HepG2 (cell line): Measurements from ENCODE around the gene BTBD19. TPM values are rescaled to one million over a fixed set of nuclear protein-coding genes. Genes with fewer than 3 reads are reported as not detected.

Source experiments
- CEBPB ChIP-seq: IDR thresholded peaks from 2 replicates; pipeline ENCODE4 v1.6.1; 2011; ENCODE audit warnings: low read depth, low read length, improper control_type of control experiment, borderline replicate concordance
- CREB3 ChIP-seq: sonication (generic); formaldehyde crosslinking; IDR thresholded peaks from 2 replicates; pipeline ENCODE4 v1.5.0; 2020; ENCODE audit warnings: missing genetic modification reagents
- ELF4 ChIP-seq: sonication (generic); formaldehyde crosslinking; IDR thresholded peaks from 2 replicates; pipeline ENCODE4 v1.5.0; 2020; ENCODE audit warnings: missing genetic modification reagents, mild to moderate bottlenecking, moderate library complexity, borderline replicate concordance
- HHEX ChIP-seq: IDR thresholded peaks from 2 replicates; pipeline ENCODE4 v1.6.1; 2016; ENCODE audit warnings: control low read depth
- HOXA5 ChIP-seq: sonication (generic); formaldehyde crosslinking; IDR thresholded peaks from 2 replicates; pipeline ENCODE4 v1.4.0; 2020; ENCODE audit warnings: missing genetic modification reagents
- NFRKB ChIP-seq: fragments of 450-650 bp; IDR thresholded peaks from 2 replicates; pipeline ENCODE4 v1.6.1; 2017
- PRPF4 ChIP-seq: fragments of 200-400 bp; formaldehyde crosslinking; IDR thresholded peaks from 2 replicates; pipeline ENCODE4 v1.6.1; 2016; ENCODE audit warnings: low read length, low read depth; ENCODE audit not compliant: poor library complexity, severe bottlenecking
- RNF2 ChIP-seq: fragments of 450-650 bp; conservative IDR thresholded peaks from 2 replicates; pipeline ENCODE4 v1.6.1; 2016; ENCODE audit warnings: low read depth
- SUZ12 ChIP-seq: fragments of 150-350 bp; IDR thresholded peaks from 2 replicates; pipeline ENCODE4 v1.6.1; 2014; ENCODE audit warnings: low read depth, low read length
- ZBTB39 ChIP-seq: sonication (generic); formaldehyde crosslinking; IDR thresholded peaks from 2 replicates; pipeline ENCODE4 v1.5.0; 2020; ENCODE audit warnings: missing genetic modification reagents
- ZNF282 ChIP-seq: fragments of 450-650 bp; IDR thresholded peaks from 2 replicates; pipeline ENCODE4 v1.6.1; 2018; ENCODE audit not compliant: partially characterized antibody
- ZNF318 ChIP-seq: sonication (generic); formaldehyde crosslinking; IDR thresholded peaks from 2 replicates; pipeline ENCODE4 v1.4.0; 2020; ENCODE audit warnings: mild to moderate bottlenecking, missing genetic modification reagents
- ZNF337 ChIP-seq: sonication (generic); formaldehyde crosslinking; IDR thresholded peaks from 2 replicates; pipeline ENCODE4 v1.5.1; 2020; ENCODE audit warnings: missing genetic modification reagents, low read depth, mild to moderate bottlenecking, borderline replicate concordance
- ZNF543 ChIP-seq: sonication (generic); formaldehyde crosslinking; IDR thresholded peaks from 2 replicates; pipeline ENCODE4 v1.4.0; 2020; ENCODE audit warnings: mild to moderate bottlenecking, missing genetic modification reagents
- ZNF816 ChIP-seq: sonication (generic); formaldehyde crosslinking; IDR thresholded peaks from 2 replicates; pipeline ENCODE4 v1.8.0; 2022; ENCODE audit warnings: missing genetic modification reagents, mild to moderate bottlenecking, borderline replicate concordance
- polyA plus RNA-seq, 8 experiments: library from polyadenylated mRNA; depleted of rRNA in 3 of 8; stranded (reverse) in 7 of 8; unstranded in 1 of 8; fragments of >200 nt; fragmentation: Illumina TruSeq in 4 of 8; extraction: Trizol in 4 of 8; gene quantifications; 2 replicates each; pipeline versions ENCODE4 v1.2.1 to v1.2.3, GENCODE V29; 2011 to 2016; ENCODE audit warnings: low read depth in 4 of 8, missing spikeins in 1 of 8, mixed read lengths in 1 of 8; ENCODE audit not compliant: insufficient read depth in 1 of 8
- total RNA-seq, 5 experiments: library from RNA; depleted of rRNA; stranded (reverse); fragments of >200 nt; fragmentation: Illumina TruSeq; extraction: Trizol; gene quantifications; 2 replicates each; pipeline ENCODE4 v1.2.3, GENCODE V29; 2016; ENCODE audit warnings: low read depth in 1 of 5

BTBD19 gene
- total and polyA plus RNA-seq, 2 of the 13 experiments (the other 11 are each of a cell fraction or from before 2014, with no cell fraction given) = 2.7 to 6.7 TPM

- 0 out of 2 replicates have a peak, but pooled peaks have one; percentile 63 for TF ChIP-seq ZBTB39 (CRISPR knock-in tag)
- no peak for TF ChIP-seq ZNF337 (CRISPR knock-in tag)
- TF ChIP-seq SUZ12 = no peak
- peak; percentile 66; the same call in 1 of the 2 replicates for TF ChIP-seq ZNF816
- peak; percentile 100 for TF ChIP-seq ZNF543
- no peak for TF ChIP-seq ZNF318
- peak; percentile 60; the same call in 1 of the 2 replicates for TF ChIP-seq ELF4 (CRISPR knock-in tag)
- TF ChIP-seq CEBPB = no peak
- TF ChIP-seq ZNF282 = no peak
- TF ChIP-seq HOXA5 = peak; percentile 72; the same call in 1 of the 2 replicates
- no peak for TF ChIP-seq HHEX
- TF ChIP-seq RNF2 = no peak
- TF ChIP-seq PRPF4 = no peak
- no peak for TF ChIP-seq NFRKB
- TF ChIP-seq CREB3 (CRISPR knock-in tag) = no peak
These were observed 18.3 kb downstream of the BTBD19 start (continued) for GRCh38 chr1:44826375-44827196.
